Panc1 (cell line): Measurements from ENCODE around the gene PDXDC1.
"Not testable (repeated sequence)": the region's sequence is repeated elsewhere in the genome, so short reads cannot be mapped to it uniquely, and the experiment has no call there.

Experiments
- CTCF ChIP-seq: fragments of 450-650 bp; IDR thresholded peaks from 2 replicates; pipeline ENCODE4 v1.5.1; 2017; ENCODE audit warnings: mild to moderate bottlenecking
- POLR2AphosphoS5 ChIP-seq: IDR thresholded peaks from 2 replicates; pipeline ENCODE4 v1.6.1; 2012; ENCODE audit warnings: mild to moderate bottlenecking, low read depth, low read length, moderate library complexity
- REST ChIP-seq, 2 experiments: IDR thresholded peaks; 2 replicates each; pipeline ENCODE4 v1.6.1; 2011 to 2012; ENCODE audit warnings: low read depth in 2 of 2, control low read depth in 1 of 2, low read length in 1 of 2, mild to moderate bottlenecking in 1 of 2, moderate library complexity in 1 of 2; ENCODE audit not compliant: insufficient read depth in 1 of 2
- SIN3A ChIP-seq: IDR thresholded peaks from 2 replicates; pipeline ENCODE4 v1.6.1; 2012; ENCODE audit warnings: low read depth, mild to moderate bottlenecking, low read length, moderate library complexity, borderline replicate concordance; ENCODE audit not compliant: insufficient read depth
- TCF7L2 ChIP-seq: IDR thresholded peaks from 2 replicates; pipeline ENCODE4 v1.6.1; 2011; ENCODE audit warnings: mild to moderate bottlenecking, low read depth, low read length, inconsistent platforms

- not testable (repeated sequence) for TF ChIP-seq CTCF; POLR2AphosphoS5; REST (IDR thresholded peaks at IDR 0.05; ENCODE audit: insufficient read depth in 1 of 2, low read depth in 2 of 2, low read length in 1 of 2); SIN3A; TCF7L2
Measured at GRCh38 chr16:15028801-15029698, 54.2 kb downstream of the PDXDC1 start.
